ENCODE results near the gene SEMA3B. TPM values are rescaled to one million over a fixed set of nuclear protein-coding genes. Genes with fewer than 3 reads are reported as not detected.

The SEMA3B gene
- total RNA-seq, 6 donors from 2014 or later, result 98.3 to 242 (median 122) TPM

- no peak overlapping the region for H3K4me3 ChIP-seq
- peak in 1 of 2 donors; percentile 62 for DNase-seq
- TF ChIP-seq EP300 (IDR thresholded peaks at IDR 0.05) (no peak), POLR2A (IDR thresholded peaks at IDR 0.05) (no peak), CTCF (IDR thresholded peaks at IDR 0.05) (no peak), POLR2AphosphoS5 (IDR thresholded peaks at IDR 0.05) (no peak)
- H3K4me1 ChIP-seq, result peaks cover 7 to 14% (median 10%) of the 10 kb centered on the region in 4 donors
- no peak overlapping the region for H3K27ac ChIP-seq
- H3K27me3 ChIP-seq, result no peaks in the 10 kb centered on the region
- no peaks in the 10 kb centered on the region for H3K9me3 ChIP-seq
- H3K36me3 ChIP-seq, result peaks cover 18 to 44% (median 39%) of the 10 kb centered on the region in 4 donors
- WGBS, 2 donors, result 92 to 93% methylated on average over 6 to 28 of the region's 28 CpGs
- no peak for ATAC-seq (ENCODE audit: low FRiP score in 2 of 2)
Observed at GRCh38 chr3:50286322-50287227, 17.6 kb downstream of the SEMA3B start.

- TF ChIP-seq CTCF (IDR thresholded peaks at IDR 0.05) (no peak), POLR2AphosphoS5 (IDR thresholded peaks at IDR 0.05) (no peak), POLR2A (IDR thresholded peaks at IDR 0.05) (no peak), EP300 (IDR thresholded peaks at IDR 0.05) (no peak)
- H3K27me3 ChIP-seq, result no peaks in the 10 kb centered on the region
- no peaks in the 10 kb centered on the region for H3K9me3 ChIP-seq
- H3K4me3 ChIP-seq, result no peak overlapping the region
- WGBS, 2 donors, result 82 to 100% methylated on average over 1 of the region's 1 CpG
- no peak overlapping the region for H3K27ac ChIP-seq
- DNase-seq, result no peak
- H3K4me1 ChIP-seq, result peaks cover 8 to 17% (median 14%) of the 10 kb centered on the region in 4 donors
- no peak for ATAC-seq (ENCODE audit: low FRiP score in 2 of 2)
- peaks cover 18 to 44% (median 39%) of the 10 kb centered on the region in 4 donors for H3K36me3 ChIP-seq
Observed at GRCh38 chr3:50287262-50287661, 18.3 kb downstream of the SEMA3B start.

GRCh38 chr3:50288387-50289007 lies 19.6 kb downstream of the SEMA3B start:
- H3K9me3 ChIP-seq, result no peaks in the 10 kb centered on the region
- H3K4me3 ChIP-seq, result no peak overlapping the region
- H3K4me1 ChIP-seq, result peaks cover 16 to 24% (median 21%) of the 10 kb centered on the region in 4 donors
- peaks cover 18 to 44% (median 39%) of the 10 kb centered on the region in 4 donors for H3K36me3 ChIP-seq
- H3K27me3 ChIP-seq, result no peaks in the 10 kb centered on the region
- ATAC-seq (ENCODE audit: low FRiP score in 2 of 2) (no peak), DNase-seq (no peak)
- TF ChIP-seq POLR2AphosphoS5 (IDR thresholded peaks at IDR 0.05), result no peak
- H3K27ac ChIP-seq, result no peak overlapping the region
- 96 to 97% methylated on average over 11 to 23 of the region's 23 CpGs for WGBS, 2 donors

GRCh38 chr3:50289130-50289529 lies 20.2 kb downstream of the SEMA3B start:
- ATAC-seq (ENCODE audit: low FRiP score in 2 of 2) (no peak), DNase-seq (no peak)
- Histone ChIP-seq H3K27ac (no peak overlapping the region), H3K9me3 (no peaks in the 10 kb centered on the region), H3K27me3 (no peaks in the 10 kb centered on the region), H3K36me3 (peaks cover 18 to 44% (median 39%) of the 10 kb centered on the region in 4 donors), H3K4me1 (peaks cover 16 to 24% (median 21%) of the 10 kb centered on the region in 4 donors), H3K4me3 (no peak overlapping the region)
- 95 to 98% methylated on average over 6 of the region's 6 CpGs for WGBS, 2 donors
- TF ChIP-seq POLR2AphosphoS5 (IDR thresholded peaks at IDR 0.05), result no peak
- no peak for TF ChIP-seq EP300 (IDR thresholded peaks at IDR 0.05)
- TF ChIP-seq POLR2A (IDR thresholded peaks at IDR 0.05), result no peak
- TF ChIP-seq CTCF (IDR thresholded peaks at IDR 0.05), result no peak

GRCh38 chr3:50290161-50290641 lies 21.3 kb downstream of the SEMA3B start:
- Histone ChIP-seq H3K36me3 (peaks cover 18 to 44% (median 39%) of the 10 kb centered on the region in 4 donors), H3K4me3 (no peak overlapping the region), H3K9me3 (no peaks in the 10 kb centered on the region), H3K27ac (no peak overlapping the region), H3K27me3 (no peaks in the 10 kb centered on the region), H3K4me1 (peaks cover 16 to 24% (median 21%) of the 10 kb centered on the region in 4 donors)
- TF ChIP-seq POLR2A (IDR thresholded peaks at IDR 0.05) (no peak), EP300 (IDR thresholded peaks at IDR 0.05) (no peak), POLR2AphosphoS5 (IDR thresholded peaks at IDR 0.05) (no peak), CTCF (IDR thresholded peaks at IDR 0.05) (no peak)
- DNase-seq (peak in 1 of 2 donors; percentile 68), ATAC-seq (ENCODE audit: low FRiP score in 2 of 2) (no peak)
- 79 to 96% methylated on average over 8 to 16 of the region's 16 CpGs for WGBS, 2 donors

Data from upper lobe of left lung (tissue), 6 donors.